ENCODE measurements around the gene GRIP1.

GRIP1 gene

GRCh38 chr12:66644151-66644550 is 34.7 kb downstream of the GRIP1 start:
- DNase-seq, result no peak

GRCh38 chr12:66640691-66641460 is 38.0 kb downstream of the GRIP1 start:
- no peak for DNase-seq

GRCh38 chr12:66638666-66639065 is 40.2 kb downstream of the GRIP1 start:
- DNase-seq, result no peak

- DNase-seq, result no peak
Observed at GRCh38 chr12:66637699-66638301, 41.1 kb downstream of the GRIP1 start.

- no peak for DNase-seq
Observed at GRCh38 chr12:66636771-66637170, 42.1 kb downstream of the GRIP1 start.

GRCh38 chr12:66633676-66634075 is 45.2 kb downstream of the GRIP1 start:
- DNase-seq, result no peak

GRCh38 chr12:66629138-66629870 is 49.6 kb downstream of the GRIP1 start:
- DNase-seq, result no peak

- no peak for DNase-seq
Observed at GRCh38 chr12:66627988-66628317, 50.9 kb downstream of the GRIP1 start.

- no peak for DNase-seq
Observed at GRCh38 chr12:66627270-66627987, 51.4 kb downstream of the GRIP1 start.

- DNase-seq, result no peak
Observed at GRCh38 chr12:66624806-66625205, 54.1 kb downstream of the GRIP1 start.

GRCh38 chr12:66623455-66623854 is 55.4 kb downstream of the GRIP1 start:
- DNase-seq, result no peak

GRCh38 chr12:66620688-66621087 is 58.2 kb downstream of the GRIP1 start:
- DNase-seq, result no peak

GRCh38 chr12:66620026-66620425 is 58.9 kb downstream of the GRIP1 start:
- no peak for DNase-seq

- no peak for DNase-seq
Observed at GRCh38 chr12:66617991-66618390, 60.9 kb downstream of the GRIP1 start.

- no peak for DNase-seq
Observed at GRCh38 chr12:66612090-66612775, 66.6 kb downstream of the GRIP1 start.

GRCh38 chr12:66607147-66607546 is 71.7 kb downstream of the GRIP1 start:
- DNase-seq, result no peak

GRCh38 chr12:66605293-66605692 is 73.6 kb downstream of the GRIP1 start:
- DNase-seq, result no peak

GRCh38 chr12:66603981-66604479 is 74.8 kb downstream of the GRIP1 start:
- DNase-seq, result no peak

- DNase-seq, result peak; percentile 30
Observed at GRCh38 chr12:66603461-66603860, 75.4 kb downstream of the GRIP1 start.

GRCh38 chr12:66602483-66603143 is 76.3 kb downstream of the GRIP1 start:
- no peak for DNase-seq

GRCh38 chr12:66600903-66601302 is 78.0 kb downstream of the GRIP1 start:
- DNase-seq, result peak; percentile 53

GRCh38 chr12:66599816-66600215 is 79.1 kb downstream of the GRIP1 start:
- DNase-seq, result peak; percentile 54
